Ovary (tissue), 3 donors: Measurements from ENCODE around the gene ALPG.

Experiments used
- EP300 ChIP-seq: sonication (generic); formaldehyde crosslinking; IDR thresholded peaks from one replicate; pipeline ENCODE4 v1.6.1; 2017; ENCODE audit warnings: antibody characterized with exemption
- POLR2A ChIP-seq: fragments of 450-650 bp; IDR thresholded peaks from one replicate; pipeline ENCODE4 v1.6.1; 2017; ENCODE audit warnings: antibody characterized with exemption, mild to moderate bottlenecking, moderate library complexity
- TF ChIP-seq, protein P1 (sequence below), 3 donors: fragments of 450-650 bp in 2 of 3; fragments of 200-600 bp in 1 of 3; IDR thresholded peaks; one replicate each; pipeline versions ENCODE4 v1.5.1 to v1.8.0; 2016 to 2022; ENCODE audit warnings: antibody characterized with exemption in 3 of 3, mild to moderate bottlenecking in 1 of 3
- donor health status: DM: no; HTN: no; CAD: no.

GRCh38 chr2:232416521-232417470, 10.2 kb downstream of the ALPG start:
- TF ChIP-seq, protein P1, sequence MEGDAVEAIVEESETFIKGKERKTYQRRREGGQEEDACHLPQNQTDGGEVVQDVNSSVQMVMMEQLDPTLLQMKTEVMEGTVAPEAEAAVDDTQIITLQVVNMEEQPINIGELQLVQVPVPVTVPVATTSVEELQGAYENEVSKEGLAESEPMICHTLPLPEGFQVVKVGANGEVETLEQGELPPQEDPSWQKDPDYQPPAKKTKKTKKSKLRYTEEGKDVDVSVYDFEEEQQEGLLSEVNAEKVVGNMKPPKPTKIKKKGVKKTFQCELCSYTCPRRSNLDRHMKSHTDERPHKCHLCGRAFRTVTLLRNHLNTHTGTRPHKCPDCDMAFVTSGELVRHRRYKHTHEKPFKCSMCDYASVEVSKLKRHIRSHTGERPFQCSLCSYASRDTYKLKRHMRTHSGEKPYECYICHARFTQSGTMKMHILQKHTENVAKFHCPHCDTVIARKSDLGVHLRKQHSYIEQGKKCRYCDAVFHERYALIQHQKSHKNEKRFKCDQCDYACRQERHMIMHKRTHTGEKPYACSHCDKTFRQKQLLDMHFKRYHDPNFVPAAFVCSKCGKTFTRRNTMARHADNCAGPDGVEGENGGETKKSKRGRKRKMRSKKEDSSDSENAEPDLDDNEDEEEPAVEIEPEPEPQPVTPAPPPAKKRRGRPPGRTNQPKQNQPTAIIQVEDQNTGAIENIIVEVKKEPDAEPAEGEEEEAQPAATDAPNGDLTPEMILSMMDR (IDR thresholded peaks at IDR 0.05), result no peak
- TF ChIP-seq POLR2A, result no peak
- TF ChIP-seq EP300, result no peak
